ENCODE measurements around the gene RCOR1. TPM values are rescaled to one million over a fixed set of nuclear protein-coding genes. Genes with fewer than 3 reads are reported as not detected.

Gene RCOR1
- total and polyA plus RNA-seq, 2 of the 8 experiments (the other 6 are each of a cell fraction or from before 2014, with no cell fraction given), result 12.3 to 26.3 TPM

DNA sequence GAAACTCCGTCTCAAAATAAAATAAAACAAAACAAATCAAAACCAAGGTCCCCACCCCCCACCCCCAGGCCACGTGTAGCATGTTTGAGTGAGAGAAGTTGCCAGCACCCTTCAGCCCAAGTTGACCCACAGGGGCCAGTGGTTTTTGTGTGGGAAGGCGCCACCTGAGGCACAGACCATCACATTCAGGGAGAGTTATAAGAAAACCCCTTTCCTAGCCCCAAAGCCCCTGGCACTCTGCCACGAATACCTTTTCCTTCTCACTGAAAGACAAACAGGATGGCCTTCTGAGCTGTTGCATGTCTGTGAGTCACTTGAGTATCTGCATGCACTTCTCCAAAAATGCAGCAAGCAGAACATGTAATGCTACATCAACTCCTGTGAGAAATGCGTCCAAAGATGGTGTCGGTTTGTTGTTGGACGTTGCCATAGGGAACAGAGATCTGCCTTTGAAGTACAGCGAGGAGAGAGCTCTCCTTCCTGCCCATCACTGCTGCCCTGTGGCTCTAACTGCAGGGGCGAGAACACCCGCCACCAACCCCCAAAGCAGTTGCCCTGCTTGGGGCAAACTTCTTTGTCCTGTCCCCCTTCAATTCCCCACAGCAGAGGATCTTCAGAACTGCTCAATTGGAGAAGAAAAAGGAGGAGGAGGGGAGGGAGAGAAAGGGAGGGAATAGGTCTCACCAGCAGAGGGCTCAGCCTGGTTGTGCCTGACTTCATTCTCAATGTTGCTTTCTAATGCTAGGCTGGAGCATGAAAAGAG, 182.1 kb downstream of the RCOR1 start:
- Histone ChIP-seq H2BK5ac (ENCODE audit: low read depth, low read length) (no peak overlapping the region), H2BK15ac (ENCODE audit: low read length) (no peak overlapping the region; the same call in 1 of the 2 replicates), H2AK5ac (ENCODE audit: low read depth, low read length) (no peak overlapping the region), H3K18ac (ENCODE audit: extremely low read depth, low read length) (no peak overlapping the region), H3K4ac (replicated peaks; ENCODE audit: insufficient read length, low read depth, low read length) (peak overlapping the region; percentile 2), H4K8ac (ENCODE audit: extremely low read depth, insufficient read depth, low read length) (peak overlapping the region; percentile 46; the same call in 1 of the 2 replicates), H4K5ac (ENCODE audit: insufficient read length, low read depth, low read length) (no peak overlapping the region), H3K27me3 (replicated peaks in 1 of 4; ENCODE audit: control insufficient read depth in 3 of 4, extremely low read depth in 1 of 4, insufficient read depth in 3 of 4, low read length in 3 of 4) (peaks cover 0 to 10% (median 8%) of the 10 kb centered on the region in 4 experiments; a peak in 5 of 7 replicates), H2BK120ac (replicated peaks; ENCODE audit: low read depth, low read length) (no peak overlapping the region), H3K56ac (replicated peaks; ENCODE audit: insufficient read length, low read depth, low read length) (no peak overlapping the region), H3K23ac (ENCODE audit: insufficient read length) (no peak overlapping the region), H3K79me2 (ENCODE audit: control insufficient read depth in 1 of 2, insufficient read depth in 2 of 2, low read length in 2 of 2) (peaks cover 0 to 9% of the 10 kb centered on the region in 2 experiments; a peak in 1 of 4 replicates), H3K9me3 (ENCODE audit: insufficient read depth in 2 of 2, low read depth in 1 of 2, low read length in 1 of 2) (no peaks in the 10 kb centered on the region), H3K23me2 (ENCODE audit: low read depth, low read length) (peaks cover 7% of the 10 kb centered on the region; the same call in 1 of the 2 replicates), H3K14ac (ENCODE audit: insufficient read length) (no peak overlapping the region), H3K4me1 (replicated peaks in 1 of 4; ENCODE audit: control insufficient read depth in 3 of 4, insufficient read depth in 4 of 4, low read length in 3 of 4) (peaks cover 3 to 13% (median 10%) of the 10 kb centered on the region in 4 experiments), H4K91ac (replicated peaks; ENCODE audit: insufficient read length, low read length) (peak overlapping the region; percentile 50), H2BK20ac (ENCODE audit: low read length) (0 out of 2 replicates have a peak overlapping the region, but pooled peaks have one; percentile 66), H3K27ac (ENCODE audit: low read depth, low read length) (no peak overlapping the region), H2AFZ (ENCODE audit: low read length) (peak overlapping the region; percentile 73; the same call in 1 of the 2 replicates), H3K36me3 (ENCODE audit: control insufficient read depth in 2 of 4, insufficient read depth in 4 of 4, low read length in 3 of 4) (no peaks in the 10 kb centered on the region; a peak in 1 of 8 replicates), H3K4me2 (ENCODE audit: insufficient read depth in 1 of 2, low read depth in 2 of 2, low read length in 2 of 2) (0 out of 4 replicates have a peak overlapping the region, but pooled peaks of 1 of the 2 experiments have one; percentile 12), H2BK12ac (ENCODE audit: low read depth, low read length) (peak overlapping the region; percentile 10; the same call in 1 of the 2 replicates), H4K20me1 (replicated peaks in 1 of 2; ENCODE audit: control insufficient read depth in 1 of 2, insufficient read depth in 2 of 2, low read length in 2 of 2) (no peaks in the 10 kb centered on the region), H3K4me3 (ENCODE audit: extremely low read depth in 1 of 4, insufficient read depth in 2 of 4, low read depth in 3 of 4, low read length in 4 of 4) (no peak overlapping the region), H3K79me1 (ENCODE audit: low read depth, low read length) (no peaks in the 10 kb centered on the region), H3K9ac (replicated peaks in 1 of 4; ENCODE audit: extremely low read depth in 1 of 4, low read depth in 3 of 4, low read length in 3 of 4) (peak overlapping the region in 2 of 4 experiments; percentile 0 to 38; a peak in 2 of 7 replicates)
- 67% methylated on average over 10 of the region's 10 CpGs; no CpG with 5 or more reads in 1 of the 2 experiments for WGBS, 2 experiments (ENCODE audit: extremely low coverage in 1 of 2, insufficient coverage in 1 of 2, insufficient read length in 1 of 2, insufficient replicate concordance in 2 of 2, low coverage in 1 of 2, low lambda C conversion rate in 2 of 2, missing lambda C conversion rate in 1 of 2)
- DNase-seq (ENCODE audit: low read depth in 1 of 2, low spot score in 2 of 2), result peak; percentile 49 to 60
- peak; percentile 55 for FAIRE-seq
- CTCF ChIA-PET (ENCODE audit: partially characterized antibody), result interaction anchor here (0.6 to 8.4 kb wide), 20 partner anchors 10 to 604 kb away, joined by 3 to 63 read pairs (median 4); partner anchors contain the start of gene AMN
- POLR2A ChIA-PET (ENCODE audit: partially characterized antibody), result interaction anchor here (0.6 to 1.4 kb wide), 7 partner anchors 13 to 149 kb away, joined by 3 read pairs; no protein-coding TSS in a partner anchor
- TF ChIP-seq RFX5 (IDR thresholded peaks at IDR 0.05; ENCODE audit: borderline replicate concordance, low read depth, low read length), result no peak
- no peak for TF ChIP-seq POU5F1 (IDR thresholded peaks at IDR 0.05; ENCODE audit: low read depth, low read length)
- TF ChIP-seq KDM4A (IDR thresholded peaks at IDR 0.05; ENCODE audit: low read depth, low read length, severe bottlenecking), result no peak
- no peak for TF ChIP-seq BRCA1 (IDR thresholded peaks at IDR 0.05; ENCODE audit: low read depth, low read length)
- no peak for TF ChIP-seq KDM1A (IDR thresholded peaks at IDR 0.05; ENCODE audit: borderline replicate concordance, low read length)
- TF ChIP-seq EGR1 (IDR thresholded peaks at IDR 0.05; ENCODE audit: borderline replicate concordance, low read depth, low read length), result no peak
- TF ChIP-seq NRF1 (IDR thresholded peaks at IDR 0.05; ENCODE audit: low read depth, low read length), result no peak
- TF ChIP-seq, protein P1, sequence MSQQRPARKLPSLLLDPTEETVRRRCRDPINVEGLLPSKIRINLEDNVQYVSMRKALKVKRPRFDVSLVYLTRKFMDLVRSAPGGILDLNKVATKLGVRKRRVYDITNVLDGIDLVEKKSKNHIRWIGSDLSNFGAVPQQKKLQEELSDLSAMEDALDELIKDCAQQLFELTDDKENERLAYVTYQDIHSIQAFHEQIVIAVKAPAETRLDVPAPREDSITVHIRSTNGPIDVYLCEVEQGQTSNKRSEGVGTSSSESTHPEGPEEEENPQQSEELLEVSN (IDR thresholded peaks at IDR 0.05), result peak; percentile 33; the same call in 1 of the 2 replicates
- TF ChIP-seq SIX5 (IDR thresholded peaks at IDR 0.05; ENCODE audit: low read depth, low read length), result no peak
- no peak for TF ChIP-seq ATF3 (IDR thresholded peaks at IDR 0.05; ENCODE audit: insufficient read depth, low read depth, low read length)
